GM18907 (cell line): Measurements from ENCODE around the gene CFAP54.
A peak's percentile ranks its signal among the peaks of the same experiment; 100 is the strongest.
"Not testable (repeated sequence)": the region's sequence is repeated elsewhere in the genome, so short reads cannot be mapped to it uniquely, and the experiment has no call there.

Source experiments
- ATAC-seq: cut with Tn5 transposase; IDR thresholded peaks from one replicate; pipeline ENCODE4 v1.9.1; 2021; ENCODE audit warnings: mild to moderate bottlenecking, moderate library complexity; ENCODE audit not compliant: unreplicated experiment

CFAP54 gene

GRCh38 chr12:96513681-96514080 lies 24.3 kb downstream of the CFAP54 start:
- no peak for ATAC-seq

DNA sequence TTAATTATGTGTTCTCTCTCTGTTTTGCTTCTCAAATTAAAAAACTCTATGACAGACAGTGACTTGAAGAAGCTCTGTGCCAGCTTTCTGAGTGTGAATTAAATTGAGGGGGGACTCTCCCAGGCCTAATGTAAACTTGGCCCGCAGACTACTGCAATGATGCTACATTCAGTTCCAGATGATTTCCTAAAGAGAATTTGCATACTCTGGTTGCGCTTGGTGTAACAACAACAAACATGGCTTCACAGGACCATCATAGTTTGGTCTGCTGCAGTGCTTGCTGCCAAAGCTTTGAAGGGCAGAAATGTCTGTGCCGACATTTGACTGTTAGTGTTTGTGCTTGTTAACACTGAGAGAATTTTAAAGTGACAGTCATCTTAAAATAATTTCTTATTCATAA lies 25.0 kb downstream of the CFAP54 start:
- peak; percentile 88 for ATAC-seq

DNA sequence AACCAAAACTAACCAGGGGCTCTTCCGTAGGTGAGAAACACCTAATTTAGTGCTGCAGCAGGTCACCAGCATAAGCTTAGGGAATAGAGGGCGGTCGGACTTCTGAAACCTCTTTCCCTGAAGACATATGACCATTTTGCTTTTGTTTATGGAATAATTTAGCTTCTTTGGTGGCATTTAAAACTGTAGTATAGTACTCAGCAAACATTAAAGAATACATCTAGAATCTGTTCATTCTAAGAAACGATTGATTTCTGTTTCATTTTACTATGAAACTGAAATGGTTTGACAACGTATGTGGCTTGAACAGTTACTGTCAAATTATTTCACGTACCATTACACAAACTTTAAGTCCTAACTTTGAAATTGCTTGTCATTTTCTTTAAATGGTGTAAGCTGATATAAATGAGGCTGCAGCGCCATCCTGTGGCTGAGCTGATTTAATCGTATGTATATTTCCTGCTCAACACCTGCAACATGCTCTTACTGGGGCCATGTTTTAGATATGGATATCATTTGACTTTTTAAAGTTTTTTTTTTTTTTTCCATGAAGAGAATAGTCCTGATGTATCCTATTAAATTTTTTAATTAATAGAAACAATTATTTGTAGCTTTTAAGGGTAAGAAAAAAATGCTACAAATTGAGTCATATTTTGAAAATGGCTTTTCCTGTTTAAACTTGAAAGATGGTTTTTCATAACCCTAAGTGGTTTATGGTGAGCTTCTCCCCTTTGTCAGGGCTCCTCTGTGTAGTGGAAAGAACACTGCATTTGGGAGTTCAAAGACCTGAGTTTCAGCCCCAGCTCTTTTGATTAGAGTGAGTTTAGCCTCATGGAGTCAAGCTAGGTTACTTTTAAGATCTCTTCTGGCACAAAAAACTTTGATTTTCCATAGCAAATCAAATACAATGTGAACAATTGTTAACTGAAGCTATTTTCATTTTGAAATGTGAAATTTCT lies 27.4 kb downstream of the CFAP54 start:
- ATAC-seq: peak; percentile 71

GRCh38 chr12:96520767-96521166 lies 31.4 kb downstream of the CFAP54 start:
- ATAC-seq: no peak

GRCh38 chr12:96521895-96522682 lies 32.7 kb downstream of the CFAP54 start:
- ATAC-seq: no peak

DNA sequence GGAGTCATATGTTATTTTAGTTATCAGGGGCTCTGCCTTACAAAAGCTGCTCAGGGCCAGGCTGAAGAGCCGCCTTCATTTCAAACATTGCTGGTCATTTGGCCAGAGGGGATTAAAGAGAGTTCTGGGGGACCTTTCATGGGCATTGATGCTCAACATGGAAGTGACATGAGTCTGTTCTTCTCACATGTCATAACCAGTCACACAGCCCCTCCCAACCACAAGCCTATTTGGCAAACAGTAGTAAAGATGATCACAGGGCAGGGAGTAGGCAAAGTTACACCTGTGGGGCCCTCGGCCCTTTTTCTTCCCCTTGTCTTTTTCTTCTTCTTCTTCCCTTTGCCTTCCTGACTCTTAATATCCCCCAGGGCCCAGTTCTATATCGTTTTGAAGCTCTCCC lies 33.3 kb downstream of the CFAP54 start:
- ATAC-seq: no peak

GRCh38 chr12:96526110-96526509 lies 36.7 kb downstream of the CFAP54 start:
- no peak for ATAC-seq

DNA sequence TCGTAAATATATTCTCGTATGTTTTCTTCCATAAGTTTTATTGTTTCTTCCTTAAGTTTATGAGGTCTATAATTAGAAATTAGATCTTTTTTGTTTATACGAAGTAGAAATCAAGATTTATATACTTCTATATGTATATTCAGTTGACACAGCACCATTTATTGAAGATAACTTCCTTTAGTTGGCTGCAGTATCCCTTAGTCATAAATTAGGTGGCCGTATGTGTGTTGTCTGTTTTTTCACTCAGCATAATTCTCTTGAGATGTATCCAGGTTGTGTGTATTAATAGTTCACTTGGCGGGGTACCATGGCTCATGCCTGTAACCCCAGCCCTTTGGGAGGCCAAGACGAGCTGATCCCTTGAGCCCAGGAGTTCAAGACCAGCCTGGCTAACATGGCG lies 40.5 kb downstream of the CFAP54 start:
- no peak for ATAC-seq

DNA sequence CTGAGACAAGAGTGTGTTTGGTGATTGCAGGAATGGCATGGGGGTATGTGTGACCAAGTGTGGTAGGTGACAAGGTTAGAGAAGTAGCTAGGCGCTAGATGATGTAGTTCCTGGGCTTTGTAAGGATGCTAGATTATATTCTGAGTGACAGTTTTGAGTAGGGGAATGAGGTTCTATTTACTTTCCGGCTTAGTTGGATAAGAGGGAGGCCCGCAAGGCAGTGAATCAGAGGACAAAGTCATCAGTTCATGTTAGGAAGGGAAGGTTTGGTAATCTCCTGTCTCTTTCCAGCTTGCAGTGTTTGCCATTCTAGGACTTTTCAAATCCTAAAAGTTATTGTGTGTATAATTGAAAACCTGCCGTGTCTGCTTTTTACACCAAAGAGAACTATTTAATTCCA lies 45.0 kb downstream of the CFAP54 start:
- no peak for ATAC-seq

GRCh38 chr12:96548384-96548783 lies 59.0 kb downstream of the CFAP54 start:
- ATAC-seq: no peak

- no peak for ATAC-seq
Measured at GRCh38 chr12:96549341-96549740, 60.0 kb downstream of the CFAP54 start.

DNA sequence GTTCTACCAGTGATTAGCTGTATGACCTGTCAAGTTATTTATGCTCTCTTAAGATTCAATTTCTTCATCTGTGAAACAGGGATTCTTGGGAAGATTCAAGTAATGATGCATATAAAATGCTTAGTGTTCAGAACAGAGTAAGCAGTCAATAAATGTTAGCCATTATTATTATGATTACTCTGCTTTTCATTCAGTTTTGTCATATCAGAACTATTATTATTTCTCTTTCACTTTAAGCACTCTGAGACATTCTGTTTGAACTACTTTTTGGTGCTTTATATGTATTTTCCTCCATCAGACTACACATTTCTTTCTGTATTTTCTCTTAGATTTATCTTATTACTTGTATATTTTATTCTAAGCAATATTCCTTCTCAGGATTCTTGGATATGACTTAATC lies 81.2 kb downstream of the CFAP54 start:
- ATAC-seq: peak; percentile 27

DNA sequence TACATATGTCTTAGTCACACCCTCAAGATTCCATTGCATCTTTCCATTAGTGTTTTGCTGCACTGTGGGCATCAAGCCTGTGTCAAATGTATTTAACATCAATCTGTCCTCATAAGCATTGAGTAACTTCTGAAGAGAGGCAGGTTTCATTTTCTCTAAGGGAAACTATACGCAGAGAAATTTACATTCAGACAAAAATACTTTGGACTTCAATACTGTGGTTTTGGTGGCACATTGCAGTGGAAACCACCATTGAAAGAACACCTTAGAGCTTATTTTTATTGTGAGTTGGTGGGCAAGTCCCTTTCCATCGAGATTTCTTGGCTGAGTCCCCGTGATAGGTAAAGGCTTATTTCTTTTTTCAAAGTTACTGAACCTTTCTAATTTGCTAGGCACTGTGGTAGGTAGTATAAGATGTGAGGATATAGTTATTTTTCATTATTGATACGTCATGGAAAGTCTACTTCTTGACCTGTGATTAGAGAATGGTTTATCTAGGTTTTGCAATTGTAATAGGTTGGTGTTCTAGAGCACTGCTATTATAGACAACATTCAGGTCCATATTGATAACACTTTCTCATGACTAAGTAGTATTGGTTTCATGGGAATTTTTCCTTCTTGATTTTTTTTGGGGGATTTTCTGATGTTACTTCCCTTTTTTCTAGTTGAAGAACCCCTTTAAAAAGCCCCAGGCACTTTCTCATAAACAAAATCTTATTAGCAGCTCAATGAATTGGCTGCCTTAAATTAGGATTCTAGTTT lies 81.9 kb downstream of the CFAP54 start:
- peak; percentile 86 for ATAC-seq

- peak; percentile 93 for ATAC-seq
Measured at GRCh38 chr12:96578526-96579125, 89.2 kb downstream of the CFAP54 start.

- ATAC-seq: no peak
Measured at GRCh38 chr12:96585977-96586376, 96.6 kb downstream of the CFAP54 start.

DNA sequence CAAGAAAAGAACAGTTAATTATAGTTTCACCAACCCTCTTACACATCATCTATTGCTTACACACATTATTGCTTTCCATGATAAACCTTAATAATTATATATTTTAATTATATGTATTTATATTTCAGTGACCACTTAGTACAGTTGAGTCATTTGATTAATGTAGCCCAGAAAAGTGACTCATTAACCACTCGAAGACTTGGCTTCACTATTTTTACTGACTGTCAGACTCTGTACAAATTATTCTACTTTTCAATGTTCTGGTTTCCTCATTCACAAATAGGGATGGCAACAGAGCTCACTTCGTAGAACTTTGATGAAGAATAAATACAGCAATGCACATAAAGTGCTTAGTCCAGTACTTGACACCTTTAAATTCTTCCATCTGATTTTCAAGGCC lies 98.3 kb downstream of the CFAP54 start:
- ATAC-seq: no peak

DNA sequence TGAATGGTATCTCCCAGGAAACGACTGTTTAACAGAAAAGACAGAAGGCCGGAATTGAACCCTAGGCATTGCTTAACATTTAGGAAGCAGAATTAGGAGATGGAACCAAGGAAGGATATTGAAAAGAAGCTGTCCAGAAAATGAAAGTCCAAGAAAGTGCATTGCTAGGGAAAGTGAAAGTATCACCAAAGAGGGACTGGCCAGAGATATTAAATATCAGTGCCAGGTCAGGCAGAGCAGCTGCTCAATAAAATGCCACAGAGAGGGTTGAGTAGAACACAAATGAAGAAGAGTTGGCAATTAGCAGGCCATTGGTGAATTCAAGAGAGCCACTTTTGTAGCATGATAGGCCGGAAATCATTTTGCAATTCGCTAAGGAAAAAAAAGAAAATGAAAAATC lies 101.6 kb downstream of the CFAP54 start:
- ATAC-seq: no peak

DNA sequence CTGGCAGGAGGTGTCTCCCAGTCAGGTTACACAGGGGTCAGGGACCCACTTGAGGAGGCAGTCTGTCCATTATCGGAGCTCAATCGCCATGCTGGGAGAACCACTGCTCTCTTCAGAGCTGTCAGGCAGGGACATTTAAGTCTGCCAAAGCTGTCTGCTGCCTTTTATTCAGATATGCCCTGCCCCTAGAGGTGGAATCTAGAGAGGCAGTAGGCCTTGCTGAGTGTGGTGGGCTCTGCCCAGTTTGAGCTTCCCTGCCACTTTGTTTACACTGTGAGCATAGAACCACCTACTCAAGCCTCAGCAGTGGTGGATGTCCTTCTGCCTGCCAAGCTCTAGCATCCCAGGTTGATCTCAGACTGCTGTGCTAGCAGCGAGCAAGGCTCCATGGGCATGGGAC lies 115.0 kb downstream of the CFAP54 start:
- ATAC-seq: not testable (repeated sequence)

DNA sequence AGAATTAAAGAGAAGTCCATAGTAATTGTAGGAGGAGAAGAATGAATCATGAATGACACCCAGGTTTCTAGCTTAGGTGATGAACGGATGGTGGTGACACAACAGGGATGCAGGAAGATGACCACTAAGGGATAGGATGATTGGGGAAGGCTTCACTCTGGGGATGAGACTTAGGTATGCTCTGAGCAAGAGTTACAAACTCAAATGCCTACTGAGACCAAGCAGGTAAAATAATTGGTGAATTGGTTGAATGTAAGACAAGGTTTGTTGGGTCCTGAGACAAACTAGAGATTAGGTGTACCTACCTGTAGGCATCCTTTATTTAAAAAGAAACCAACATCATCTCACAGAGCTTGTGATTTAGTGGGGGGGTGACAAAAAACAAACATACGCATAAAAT lies 116.3 kb downstream of the CFAP54 start:
- ATAC-seq: no peak

DNA sequence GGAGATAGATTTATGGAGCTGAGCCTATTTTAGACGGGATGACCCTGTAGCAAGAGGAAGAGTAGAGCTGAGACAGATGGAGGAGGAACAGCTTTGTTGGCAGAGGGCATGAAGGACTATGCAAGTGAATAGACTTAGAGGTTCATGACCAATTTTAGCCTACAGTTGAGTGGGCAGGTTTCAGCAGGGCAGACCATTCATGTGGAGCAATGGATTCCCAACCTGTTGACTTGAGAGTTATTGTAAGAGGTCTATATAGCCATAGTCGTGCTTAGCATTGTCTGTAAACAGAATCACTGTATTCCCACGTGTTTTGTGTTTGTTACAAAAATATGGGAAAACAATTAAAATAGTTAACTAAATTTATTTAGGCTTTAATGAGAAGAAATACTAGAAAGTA lies 116.8 kb downstream of the CFAP54 start:
- no peak for ATAC-seq

DNA sequence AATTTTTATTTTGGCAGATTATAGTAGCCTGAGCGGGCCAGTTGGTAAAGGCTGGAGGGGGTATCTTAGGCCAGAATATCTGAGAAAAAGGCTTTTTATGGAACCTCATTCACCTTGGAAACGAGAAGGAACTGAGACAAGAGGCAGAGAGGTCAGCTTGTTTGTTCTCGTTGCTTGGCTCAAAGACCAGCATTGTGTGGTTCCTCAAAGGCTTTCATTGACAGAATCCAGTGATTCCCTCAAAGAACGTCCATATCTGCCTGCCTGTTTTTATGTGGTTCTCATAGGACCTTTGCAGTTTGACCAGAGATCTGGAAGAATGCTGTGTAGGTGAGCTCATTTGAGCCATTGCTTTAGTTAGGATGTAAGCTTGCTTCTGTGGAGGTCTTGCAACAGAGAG lies 117.3 kb downstream of the CFAP54 start:
- no peak for ATAC-seq
